ENCODE data around the gene MOCS1. TPM values are rescaled to one million over a fixed set of nuclear protein-coding genes. Genes with fewer than 3 reads are reported as not detected.

MOCS1 gene
- total RNA-seq, 2 donors from 2014 or later = 2.0 to 2.1 TPM

DNA sequence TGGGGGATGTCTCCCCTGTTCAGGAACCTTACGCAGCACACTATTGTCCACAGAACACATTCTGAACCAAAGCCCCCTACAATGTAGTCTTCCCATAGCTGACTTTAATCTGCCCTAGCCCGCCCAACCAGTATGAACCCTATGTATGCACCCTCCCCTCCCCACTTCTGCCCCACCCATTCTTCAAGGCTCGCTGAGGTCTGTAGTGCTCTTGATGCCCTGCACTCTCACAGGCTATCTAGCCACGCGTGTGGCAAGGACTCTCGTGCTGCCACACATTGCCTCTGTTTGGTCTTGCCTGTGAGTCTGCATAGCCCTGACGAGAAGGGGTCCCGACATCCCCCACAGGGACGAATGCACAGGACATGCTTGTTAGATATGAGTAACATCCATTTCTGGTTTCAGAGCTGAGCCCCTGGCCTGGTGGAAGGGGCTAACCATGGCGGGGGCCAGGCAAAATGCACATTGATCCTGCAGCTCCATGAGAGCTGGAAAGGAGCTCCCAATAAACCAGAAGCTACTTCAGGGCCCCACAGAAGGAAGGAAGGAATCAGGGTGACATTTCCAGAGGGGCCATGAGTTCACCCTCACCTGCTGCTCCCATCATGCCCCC is 22.6 kb downstream of the MOCS1 start:
- Mint-ChIP-seq H3K4me3 (no peak overlapping the region), H3K4me1 (ENCODE audit: low read depth in 2 of 2) (no peaks in the 10 kb centered on the region), H3K36me3 (no peaks in the 10 kb centered on the region), H3K27ac (no peak overlapping the region), H3K9me3 (no peaks in the 10 kb centered on the region), H3K27me3 (no peaks in the 10 kb centered on the region)
- DNase-seq (ENCODE audit: low spot score) = no peak
- ATAC-seq = no peak

DNA sequence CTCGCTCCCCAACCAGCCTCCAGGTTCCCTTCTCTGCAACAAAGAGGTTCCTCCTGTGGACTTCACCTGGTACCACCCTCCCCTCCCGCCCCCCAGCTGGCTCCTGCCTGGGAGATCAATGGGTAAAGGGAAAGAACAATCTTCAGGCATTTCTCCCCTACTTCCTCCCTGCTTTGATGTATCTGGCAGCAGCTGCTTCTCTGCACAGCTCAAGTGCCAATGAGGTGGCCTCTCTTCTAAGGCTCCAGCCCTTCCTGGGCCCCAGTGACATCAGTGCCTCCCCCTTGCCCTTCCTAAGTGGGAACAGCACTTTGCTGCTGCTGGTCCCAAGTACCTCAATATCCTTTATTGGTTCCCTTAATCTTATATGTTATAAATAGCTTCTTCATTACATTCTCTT is 23.5 kb downstream of the MOCS1 start:
- Mint-ChIP-seq H3K4me3 (no peak overlapping the region), H3K27ac (no peak overlapping the region), H3K9me3 (no peaks in the 10 kb centered on the region), H3K27me3 (no peaks in the 10 kb centered on the region), H3K36me3 (no peaks in the 10 kb centered on the region), H3K4me1 (ENCODE audit: low read depth in 2 of 2) (no peaks in the 10 kb centered on the region)
- ATAC-seq (no peak), DNase-seq (ENCODE audit: low spot score) (no peak)

DNA sequence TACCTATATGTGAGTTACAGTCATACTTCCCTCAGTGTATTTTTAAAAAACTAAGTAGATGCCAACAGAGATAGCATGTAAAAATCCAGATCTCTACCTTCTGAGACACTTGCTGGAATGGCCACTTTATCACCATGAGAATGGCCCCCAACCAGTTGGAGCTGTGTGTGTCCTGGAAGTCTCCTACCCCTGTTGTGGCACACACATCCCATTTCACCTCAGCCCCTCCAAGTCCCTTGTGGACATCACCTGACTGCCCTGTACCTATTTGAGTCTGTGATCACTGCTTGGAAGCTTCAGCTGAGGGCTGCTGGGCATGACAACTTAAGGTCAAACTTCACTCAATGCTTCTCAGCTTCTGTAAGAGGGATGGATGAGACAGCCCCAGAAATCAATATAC is 24.1 kb downstream of the MOCS1 start:
- Mint-ChIP-seq H3K9me3 (no peaks in the 10 kb centered on the region), H3K36me3 (no peaks in the 10 kb centered on the region), H3K27me3 (no peaks in the 10 kb centered on the region), H3K4me3 (no peak overlapping the region), H3K4me1 (ENCODE audit: low read depth in 2 of 2) (no peaks in the 10 kb centered on the region), H3K27ac (no peak overlapping the region)
- no peak for ATAC-seq
- no peak for DNase-seq (ENCODE audit: low spot score)

DNA sequence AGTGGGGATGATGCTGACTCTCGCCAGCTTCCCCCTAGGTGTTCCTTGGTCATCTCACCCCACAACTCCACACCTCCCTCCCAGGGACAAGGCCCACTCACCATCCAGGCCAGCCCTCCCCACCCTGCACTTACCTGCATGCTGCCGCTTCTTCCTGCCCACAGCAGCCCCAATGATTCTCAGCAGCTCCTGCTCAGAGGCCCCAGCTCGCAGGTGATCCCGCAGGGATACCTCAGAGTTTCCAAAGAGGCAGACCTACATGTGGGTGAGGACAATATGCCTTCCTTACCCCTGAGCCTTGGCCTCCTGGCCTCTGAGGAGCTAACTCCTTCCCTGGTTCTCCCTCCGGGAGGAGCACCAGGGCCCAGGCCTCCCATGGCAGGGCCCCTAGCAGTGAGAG is 24.6 kb downstream of the MOCS1 start:
- no peaks in the 10 kb centered on the region for H3K9me3 Mint-ChIP-seq
- no peak overlapping the region for H3K4me3 Mint-ChIP-seq
- ATAC-seq (peak in 1 of 2 donors; percentile 14), DNase-seq (ENCODE audit: low spot score) (no peak)
- H3K4me1 Mint-ChIP-seq (ENCODE audit: low read depth in 2 of 2) = no peaks in the 10 kb centered on the region
- H3K27ac Mint-ChIP-seq = no peak overlapping the region
- no peaks in the 10 kb centered on the region for H3K36me3 Mint-ChIP-seq
- H3K27me3 Mint-ChIP-seq = no peaks in the 10 kb centered on the region

DNA sequence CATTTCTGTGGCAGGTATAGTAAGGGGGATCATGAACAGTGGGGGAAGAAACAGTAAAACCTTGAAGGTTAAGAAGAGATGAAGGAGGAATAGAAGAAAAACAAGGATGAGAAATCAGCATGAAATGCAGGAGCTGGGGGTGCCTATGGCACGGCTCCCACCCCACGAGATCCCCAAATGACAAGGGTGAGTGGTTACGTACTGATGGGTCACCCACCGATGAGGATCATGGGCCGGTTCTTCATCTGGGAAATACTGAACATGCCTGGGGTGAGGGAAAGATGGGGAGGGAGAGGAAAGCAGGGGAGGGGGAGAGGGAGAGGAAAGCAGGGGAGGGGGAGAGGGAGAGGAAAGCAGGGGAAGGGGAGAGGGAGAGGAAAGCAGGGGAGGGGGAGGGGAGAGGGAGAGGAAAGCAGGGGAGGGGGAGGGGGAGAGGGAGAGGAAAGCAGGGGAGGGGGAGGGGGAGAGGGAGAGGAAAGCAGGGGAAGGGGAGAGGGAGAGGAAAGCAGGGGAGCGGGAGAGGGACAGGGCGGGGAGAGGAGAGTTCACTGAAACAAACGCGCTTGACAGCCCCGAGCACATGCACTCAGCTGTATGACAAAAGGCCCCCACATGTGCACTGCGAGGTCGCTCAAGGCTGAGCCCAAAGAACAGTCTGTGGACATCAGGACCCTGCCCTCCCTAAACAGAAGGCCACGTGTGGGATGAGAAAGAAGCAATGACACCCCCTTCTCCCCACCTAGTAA is 25.3 kb downstream of the MOCS1 start:
- H3K36me3 Mint-ChIP-seq = no peaks in the 10 kb centered on the region

DNA sequence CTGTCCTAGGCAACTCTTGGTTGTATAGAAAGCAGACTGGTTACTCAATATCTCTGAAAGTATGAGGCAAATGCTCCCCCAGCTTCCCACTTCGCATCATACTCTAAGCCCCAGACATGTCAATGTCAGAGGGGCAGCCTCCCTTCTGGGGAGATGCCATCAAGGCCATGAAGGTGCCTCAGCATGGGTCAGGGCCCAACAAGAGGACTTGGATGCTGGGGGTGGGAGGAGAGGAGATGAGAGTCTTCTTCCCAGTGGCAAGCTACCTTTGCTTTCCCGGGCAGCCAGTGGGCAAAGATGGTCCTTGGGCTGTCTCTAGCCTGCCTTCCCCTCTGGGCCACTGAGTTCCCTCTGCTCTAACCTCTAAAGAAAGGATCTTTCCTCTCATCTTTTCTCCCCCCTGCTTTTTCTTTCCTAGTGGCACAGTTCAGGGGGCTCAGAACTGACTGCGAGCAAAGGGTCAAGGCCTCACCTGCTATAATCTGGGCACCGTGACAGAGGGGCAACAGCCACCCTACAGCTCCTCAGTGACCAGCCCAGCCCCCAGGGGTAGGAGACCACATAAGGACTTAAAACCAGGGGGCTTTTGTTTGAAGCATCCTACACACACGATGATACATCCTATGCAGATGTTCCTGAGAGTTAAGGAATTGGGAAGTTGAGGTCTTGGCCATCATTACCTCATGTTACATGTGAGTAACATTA is 26.2 kb downstream of the MOCS1 start:
- Mint-ChIP-seq H3K9me3 (no peaks in the 10 kb centered on the region), H3K4me3 (no peak overlapping the region), H3K36me3 (no peaks in the 10 kb centered on the region), H3K27ac (no peak overlapping the region), H3K27me3 (no peaks in the 10 kb centered on the region), H3K4me1 (ENCODE audit: low read depth in 2 of 2) (no peaks in the 10 kb centered on the region)
- ATAC-seq = no peak
- DNase-seq (ENCODE audit: low spot score) = no peak

More for the DNA sequence above, 25.3 kb downstream of the MOCS1 start:
- H3K27me3 Mint-ChIP-seq = no peaks in the 10 kb centered on the region
- no peak for ATAC-seq
- no peak for DNase-seq (ENCODE audit: low spot score)
- H3K4me1 Mint-ChIP-seq (ENCODE audit: low read depth in 2 of 2) = no peaks in the 10 kb centered on the region
- H3K4me3 Mint-ChIP-seq = no peak overlapping the region
- no peak overlapping the region for H3K27ac Mint-ChIP-seq
- H3K9me3 Mint-ChIP-seq = no peaks in the 10 kb centered on the region

DNA sequence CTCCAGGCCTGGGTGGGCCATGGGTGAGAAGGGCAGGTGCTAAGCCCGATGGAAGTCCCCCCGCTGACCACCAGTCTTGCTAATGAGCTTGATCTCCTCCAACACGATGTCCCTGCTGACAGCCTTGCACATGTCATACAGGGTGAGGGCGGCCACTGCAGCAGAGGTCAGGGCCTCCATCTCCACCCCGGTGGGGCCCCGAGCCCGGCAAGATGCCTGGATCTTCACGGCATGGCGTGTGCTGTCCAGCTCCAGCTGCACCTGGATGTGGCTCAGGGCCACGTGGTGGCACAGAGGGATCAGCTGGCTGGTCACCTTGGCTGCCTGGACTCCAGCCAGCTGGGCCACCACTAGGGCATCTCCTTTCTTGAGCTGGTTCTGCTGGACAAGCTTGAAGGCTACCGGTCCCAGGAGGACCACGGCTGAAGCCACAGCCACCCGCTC is 27.9 kb downstream of the MOCS1 start:
- Mint-ChIP-seq H3K9me3 (no peaks in the 10 kb centered on the region), H3K4me1 (ENCODE audit: low read depth in 2 of 2) (no peaks in the 10 kb centered on the region), H3K36me3 (no peaks in the 10 kb centered on the region), H3K4me3 (no peak overlapping the region), H3K27ac (no peak overlapping the region), H3K27me3 (no peaks in the 10 kb centered on the region)
- no peak for ATAC-seq
- no peak for DNase-seq (ENCODE audit: low spot score)

DNA sequence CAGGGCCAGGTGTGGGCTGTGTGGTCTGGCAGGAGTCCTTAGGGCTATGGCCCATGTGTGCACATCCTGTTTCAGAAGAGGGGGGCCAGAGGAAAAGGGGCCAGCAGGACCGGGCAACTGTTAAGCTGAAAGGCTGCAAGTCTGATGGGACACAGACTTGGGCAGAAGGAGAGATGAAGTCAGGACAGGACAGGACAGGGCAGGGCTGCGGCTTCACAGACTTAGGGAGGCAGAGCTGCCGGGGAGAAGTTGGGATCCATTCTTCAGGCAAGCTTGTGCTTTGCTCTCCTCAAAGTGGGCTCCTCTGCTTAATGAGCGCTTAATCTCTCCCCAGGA is 28.7 kb downstream of the MOCS1 start:
- ATAC-seq (no peak), DNase-seq (ENCODE audit: low spot score) (no peak)
- H3K9me3 Mint-ChIP-seq = no peaks in the 10 kb centered on the region
- H3K4me3 Mint-ChIP-seq = no peak overlapping the region
- H3K27me3 Mint-ChIP-seq = no peaks in the 10 kb centered on the region
- no peaks in the 10 kb centered on the region for H3K4me1 Mint-ChIP-seq (ENCODE audit: low read depth in 2 of 2)
- no peaks in the 10 kb centered on the region for H3K36me3 Mint-ChIP-seq
- H3K27ac Mint-ChIP-seq = no peak overlapping the region

DNA sequence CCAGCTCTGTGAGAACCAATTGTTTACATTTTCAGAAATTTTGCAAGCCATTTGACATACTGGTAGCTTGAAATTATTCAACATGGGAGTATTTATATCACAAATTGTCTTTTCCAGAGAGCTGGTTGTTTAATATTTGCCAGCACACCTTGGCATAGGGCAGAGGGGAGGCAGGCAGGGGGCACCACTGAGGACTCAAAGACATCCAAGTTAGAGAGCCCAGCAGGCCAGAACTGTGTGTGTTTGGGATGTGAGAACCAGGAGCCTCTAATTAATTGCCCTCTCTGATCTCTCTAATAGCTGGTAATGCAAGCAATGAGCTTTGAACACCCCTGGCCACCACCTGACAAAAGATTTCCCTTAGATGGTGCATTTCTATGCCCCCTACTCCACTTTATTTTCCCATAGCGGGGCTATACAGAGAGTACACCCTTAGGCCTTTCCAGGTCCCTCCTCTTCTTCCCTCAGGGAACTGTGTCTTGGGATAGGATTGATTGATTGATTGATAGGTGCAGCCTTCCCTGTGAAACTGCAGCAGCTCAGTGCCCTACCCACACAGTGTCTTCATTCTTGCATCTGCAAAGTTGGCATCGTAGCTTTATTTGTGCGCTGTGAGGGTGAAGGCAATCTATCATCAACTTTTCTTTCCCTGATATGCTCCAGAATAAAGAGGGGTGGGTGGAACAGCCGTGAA is 29.2 kb downstream of the MOCS1 start:
- H3K27me3 Mint-ChIP-seq = no peaks in the 10 kb centered on the region
- no peak for ATAC-seq
- H3K27ac Mint-ChIP-seq = no peak overlapping the region
- H3K36me3 Mint-ChIP-seq = no peaks in the 10 kb centered on the region
- DNase-seq (ENCODE audit: low spot score) = no peak
- H3K9me3 Mint-ChIP-seq = no peaks in the 10 kb centered on the region
- no peak overlapping the region for H3K4me3 Mint-ChIP-seq
- H3K4me1 Mint-ChIP-seq (ENCODE audit: low read depth in 2 of 2) = no peaks in the 10 kb centered on the region

DNA sequence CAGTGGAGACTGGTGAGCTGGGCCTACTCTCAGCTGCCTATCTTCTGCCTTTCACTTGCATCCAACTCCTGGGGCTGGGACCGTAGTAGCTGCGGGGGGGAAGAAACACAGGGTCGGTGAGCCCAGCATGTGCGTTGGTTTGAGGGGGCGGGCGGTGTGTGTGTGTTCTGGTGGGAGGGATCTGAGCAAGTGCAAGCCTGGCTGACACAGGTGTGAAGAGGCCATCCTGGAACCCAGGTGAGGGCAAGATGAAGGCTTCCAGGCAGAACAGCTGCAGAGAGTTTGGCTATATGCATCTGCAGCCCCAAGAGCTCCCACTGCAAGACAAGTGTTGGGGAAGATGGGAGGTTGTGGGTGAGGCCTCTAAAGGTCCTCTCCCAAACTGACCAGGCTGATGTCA is 30.6 kb downstream of the MOCS1 start:
- H3K4me1 Mint-ChIP-seq (ENCODE audit: low read depth in 2 of 2) = no peaks in the 10 kb centered on the region

DNA sequence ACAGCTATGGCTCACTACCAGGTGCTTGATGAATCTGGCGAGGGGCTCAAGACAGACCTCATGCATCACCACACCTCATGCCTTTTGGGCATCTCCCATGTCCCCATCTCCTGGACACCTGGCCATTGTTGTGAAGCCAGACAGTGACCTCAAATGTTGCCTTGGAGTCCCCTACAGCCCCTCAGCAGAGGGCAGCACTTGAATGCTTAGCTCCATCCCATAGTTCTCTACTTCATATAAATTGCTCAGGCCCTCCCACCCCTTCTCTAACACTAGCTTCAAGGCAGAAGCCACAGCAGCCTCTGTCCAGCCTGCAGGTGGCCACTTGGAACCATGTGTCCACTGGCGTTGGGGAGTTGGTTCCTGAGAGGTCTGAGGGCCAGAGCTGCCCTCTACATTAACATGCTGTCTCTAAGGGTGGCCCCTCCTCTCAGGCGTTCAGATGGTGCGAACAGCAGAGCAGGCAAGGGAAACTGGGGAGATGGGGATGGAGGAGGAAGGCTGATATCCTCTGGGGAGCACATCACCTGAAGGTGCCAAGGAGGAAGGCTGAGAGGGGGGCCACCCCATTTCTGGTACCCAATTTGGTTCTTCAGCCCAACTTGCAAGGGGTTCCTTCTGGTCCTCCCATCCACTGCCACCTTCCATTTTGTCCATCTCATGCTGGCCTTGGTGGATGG is 31.3 kb downstream of the MOCS1 start:
- no peaks in the 10 kb centered on the region for H3K9me3 Mint-ChIP-seq
- no peak for ATAC-seq
- H3K36me3 Mint-ChIP-seq = no peaks in the 10 kb centered on the region
- no peak overlapping the region for H3K27ac Mint-ChIP-seq
- H3K4me1 Mint-ChIP-seq (ENCODE audit: low read depth in 2 of 2) = no peaks in the 10 kb centered on the region
- peaks cover 2 to 4% of the 10 kb centered on the region in 2 donors for H3K27me3 Mint-ChIP-seq
- DNase-seq (ENCODE audit: low spot score) = no peak
- no peak overlapping the region for H3K4me3 Mint-ChIP-seq

More for the DNA sequence above, 30.6 kb downstream of the MOCS1 start:
- no peaks in the 10 kb centered on the region for H3K27me3 Mint-ChIP-seq
- no peaks in the 10 kb centered on the region for H3K9me3 Mint-ChIP-seq
- ATAC-seq (no peak), DNase-seq (ENCODE audit: low spot score) (no peak)
- H3K27ac Mint-ChIP-seq = no peak overlapping the region
- H3K36me3 Mint-ChIP-seq = no peaks in the 10 kb centered on the region
- no peak overlapping the region for H3K4me3 Mint-ChIP-seq

DNA sequence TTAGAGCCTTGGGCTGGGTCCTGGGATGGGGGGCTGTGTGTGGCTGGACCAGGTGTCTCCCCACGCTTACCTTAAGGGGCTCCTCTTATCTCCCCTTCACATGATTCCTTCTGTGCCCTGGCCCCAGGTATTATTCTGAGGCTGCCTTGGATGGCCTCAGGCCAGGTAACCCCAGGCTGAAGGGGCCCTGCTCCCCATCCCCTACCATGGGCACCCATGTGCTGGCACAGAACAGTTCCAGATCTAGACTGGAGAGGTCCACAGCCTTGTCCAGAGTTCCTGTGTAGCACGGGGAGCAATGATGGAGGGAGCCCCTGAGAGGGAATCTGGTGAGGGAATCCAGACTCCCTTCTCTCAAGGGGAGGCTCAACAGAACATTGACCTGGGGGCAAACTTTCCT is 32.1 kb downstream of the MOCS1 start:
- no peaks in the 10 kb centered on the region for H3K36me3 Mint-ChIP-seq
- H3K9me3 Mint-ChIP-seq = no peaks in the 10 kb centered on the region
- no peaks in the 10 kb centered on the region for H3K4me1 Mint-ChIP-seq (ENCODE audit: low read depth in 2 of 2)
- peaks cover 5 to 12% of the 10 kb centered on the region in 2 donors for H3K27me3 Mint-ChIP-seq
- H3K27ac Mint-ChIP-seq = no peak overlapping the region
- H3K4me3 Mint-ChIP-seq = no peak overlapping the region
- no peak for ATAC-seq
- DNase-seq (ENCODE audit: low spot score) = no peak

DNA sequence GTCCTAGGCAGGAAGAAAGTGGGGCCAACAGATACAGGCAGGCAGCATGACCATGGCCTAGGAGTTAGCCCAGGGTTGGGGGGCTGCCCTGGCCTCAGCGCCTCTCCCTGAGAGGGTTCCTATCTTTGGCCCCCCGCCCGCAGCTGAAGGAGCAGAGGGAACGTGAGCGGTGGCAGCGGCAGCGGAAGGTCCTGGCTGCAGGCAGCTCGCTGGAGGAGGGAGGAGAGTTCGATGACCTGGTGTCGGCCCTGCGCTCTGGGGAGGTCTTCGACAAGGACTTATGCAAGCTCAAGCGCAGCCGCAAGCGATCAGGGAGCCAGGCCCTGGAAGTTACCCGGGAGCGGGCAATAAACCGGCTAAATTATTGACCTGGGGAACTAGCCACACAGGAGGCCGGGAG is 32.6 kb downstream of the MOCS1 start:
- Mint-ChIP-seq H3K36me3 (no peaks in the 10 kb centered on the region), H3K4me1 (ENCODE audit: low read depth in 2 of 2) (no peaks in the 10 kb centered on the region), H3K27me3 (peaks cover 5 to 15% of the 10 kb centered on the region in 2 donors), H3K4me3 (no peak overlapping the region), H3K9me3 (no peaks in the 10 kb centered on the region), H3K27ac (no peak overlapping the region)
- no peak for ATAC-seq
- DNase-seq (ENCODE audit: low spot score) = no peak
